Muscle of leg (tissue), 16 donors: ENCODE data around the gene KCNS1. TPM values are rescaled to one million over a fixed set of nuclear protein-coding genes. Genes with fewer than 3 reads are reported as not detected.
"Not testable (repeated sequence)": the region's sequence is repeated elsewhere in the genome, so short reads cannot be mapped to it uniquely, and the experiment has no call there.

ENCODE experiments used
- DNase-seq: peaks from one replicate; pipeline ENCODE4 v3.0.0; 2013
- H3K27ac ChIP-seq: one replicate; pipeline ENCODE4 v1.5.1; 2013; ENCODE audit warnings: mild to moderate bottlenecking, low read length, control low read depth
- H3K27me3 ChIP-seq: one replicate; pipeline ENCODE4 v1.6.1; 2013; ENCODE audit warnings: low read length; ENCODE audit not compliant: control insufficient read depth, insufficient read depth
- H3K36me3 ChIP-seq: one replicate; pipeline ENCODE4 v1.6.1; 2013; ENCODE audit warnings: low read length; ENCODE audit not compliant: control insufficient read depth, insufficient read depth
- H3K4me1 ChIP-seq: one replicate; pipeline ENCODE4 v1.6.1; 2013; ENCODE audit warnings: low read length; ENCODE audit not compliant: control insufficient read depth, insufficient read depth
- H3K4me3 ChIP-seq: one replicate; pipeline ENCODE4 v1.5.1; 2013; ENCODE audit warnings: low read length, control low read depth
- H3K9me3 ChIP-seq: replicated peaks from 2 replicates; pipeline ENCODE4 v1.6.1; 2013; ENCODE audit warnings: low read depth, low read length; ENCODE audit not compliant: control insufficient read depth
- WGBS: methylation state at CpG from one replicate; pipeline ENCODE4 v1.1.5; 2013; ENCODE audit warnings: missing lambda C conversion rate; ENCODE audit not compliant: insufficient coverage; 5-methylcytosine and 5-hydroxymethylcytosine counted together
- long read RNA-seq, 11 donors: transcript quantifications; one replicate each; lab custom pipeline, GENCODE V29; 2026
- polyA plus RNA-seq, 8 donors: library from polyadenylated mRNA; unstranded; fragments of 120-200 nt; gene quantifications; one replicate each; pipeline versions ENCODE4 v1.2.1 to v1.2.3, GENCODE V29; 2013; ENCODE audit warnings: inconsistent platforms in 1 of 8, low replicate concordance in 1 of 8; ENCODE audit not compliant: insufficient read length in 8 of 8, insufficient read depth in 1 of 8
- total RNA-seq: library from RNA; stranded (reverse); fragments of 120-200 nt; gene quantifications from one replicate; pipeline ENCODE4 v1.2.4, GENCODE V29; 2013

The KCNS1 gene, protein sequence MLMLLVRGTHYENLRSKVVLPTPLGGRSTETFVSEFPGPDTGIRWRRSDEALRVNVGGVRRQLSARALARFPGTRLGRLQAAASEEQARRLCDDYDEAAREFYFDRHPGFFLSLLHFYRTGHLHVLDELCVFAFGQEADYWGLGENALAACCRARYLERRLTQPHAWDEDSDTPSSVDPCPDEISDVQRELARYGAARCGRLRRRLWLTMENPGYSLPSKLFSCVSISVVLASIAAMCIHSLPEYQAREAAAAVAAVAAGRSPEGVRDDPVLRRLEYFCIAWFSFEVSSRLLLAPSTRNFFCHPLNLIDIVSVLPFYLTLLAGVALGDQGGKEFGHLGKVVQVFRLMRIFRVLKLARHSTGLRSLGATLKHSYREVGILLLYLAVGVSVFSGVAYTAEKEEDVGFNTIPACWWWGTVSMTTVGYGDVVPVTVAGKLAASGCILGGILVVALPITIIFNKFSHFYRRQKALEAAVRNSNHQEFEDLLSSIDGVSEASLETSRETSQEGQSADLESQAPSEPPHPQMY
- total RNA-seq (0.04 TPM), polyA plus RNA-seq (under 1 TPM; 0.08 to 0.17 (median 0.09) TPM)
- long read RNA-seq, donor 1 = 0 reads
- long read RNA-seq, donor 2 = 0 reads
- long read RNA-seq, donor 3 = 0 reads
- long read RNA-seq, donor 4 = 0 reads
- long read RNA-seq, donor 5 = 0 reads
- long read RNA-seq, donor 6 = 0 reads
- long read RNA-seq, donor 7 = 0 reads
- long read RNA-seq, donor 8 = 0 reads
- long read RNA-seq, donor 9 = 0 reads
- long read RNA-seq, donor 10 = 0 reads
- long read RNA-seq, donor 11 = 0 reads

DNA sequence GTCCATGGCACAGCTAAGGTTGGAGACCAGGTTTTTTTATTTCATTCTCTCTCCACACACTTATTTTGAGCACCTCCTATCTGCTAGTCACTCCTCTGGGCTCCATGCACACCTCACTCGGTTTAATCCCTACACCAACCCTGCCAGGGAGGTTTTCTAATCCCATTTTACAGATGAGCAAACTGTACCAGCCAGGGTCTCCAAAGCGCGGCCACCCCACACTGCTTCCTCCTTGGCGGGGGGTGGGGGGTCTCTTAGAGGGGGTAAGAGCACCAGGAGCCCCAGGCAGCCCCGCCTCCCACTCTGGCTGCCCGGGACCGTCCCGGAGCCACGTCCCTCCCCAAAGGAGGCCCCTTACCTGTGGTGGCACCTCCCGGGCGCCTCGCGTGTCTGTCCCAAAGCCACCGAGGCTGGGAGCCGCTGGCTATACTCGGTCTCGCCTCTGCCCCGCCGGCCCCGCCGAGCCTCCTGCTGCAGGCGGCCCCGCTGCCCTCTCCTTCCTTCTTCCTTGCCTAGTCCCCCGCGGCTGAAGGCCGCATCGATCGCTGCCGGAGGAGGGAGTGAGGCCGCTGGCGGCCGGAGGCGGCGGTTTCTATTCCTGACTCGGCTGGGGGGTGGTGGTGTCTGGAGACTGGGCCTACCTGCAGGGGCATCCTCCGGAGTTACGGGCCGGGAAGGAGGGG, at the start of gene KCNS1:
TSS of gene KCNS1 (minus strand) at position 565 of the 683 bp plus-strand sequence. CDS start 1,891 bp downstream, outside the sequence.
- Histone ChIP-seq H3K4me3 (no peak within 1 kb of the TSS), H3K36me3 (no peaks in the 10 kb centered on the region)

DNA sequence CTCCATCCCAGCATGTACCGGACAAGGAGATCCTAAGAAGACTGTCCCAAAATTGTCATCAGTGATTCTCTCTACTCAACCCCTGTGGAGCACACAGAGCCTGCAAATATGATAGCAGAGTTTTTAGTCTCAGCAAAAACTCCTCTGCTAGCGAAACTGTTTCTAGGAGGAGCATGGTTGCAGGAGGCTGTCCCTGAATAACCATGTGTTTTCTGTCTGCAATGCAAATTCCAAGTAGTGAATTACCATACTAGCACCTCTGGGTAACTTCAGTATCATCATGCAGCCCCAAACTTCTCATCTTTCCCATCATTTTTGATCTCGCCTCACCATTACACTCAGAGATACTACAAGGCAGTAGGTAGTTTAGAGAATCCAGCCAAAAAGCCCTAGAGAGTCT, 48.1 kb upstream of the KCNS1 start:
- Histone ChIP-seq H3K27ac (no peak overlapping the region), H3K36me3 (no peaks in the 10 kb centered on the region)
- WGBS = no CpG with 5 or more reads among the region's 3 CpGs

More for the DNA sequence above, at the start of gene KCNS1:
- under 1% methylated on average over 22 of the region's 38 CpGs for whole genome bisulfite sequencing
- peaks cover 71% of the 10 kb centered on the region for H3K27me3 ChIP-seq
- H3K27ac ChIP-seq = no peak within 1 kb of the TSS
- no peak for DNase-seq
- no peaks in the 10 kb centered on the region for H3K9me3 ChIP-seq
- H3K4me1 ChIP-seq = no peaks in the 10 kb centered on the region

DNA sequence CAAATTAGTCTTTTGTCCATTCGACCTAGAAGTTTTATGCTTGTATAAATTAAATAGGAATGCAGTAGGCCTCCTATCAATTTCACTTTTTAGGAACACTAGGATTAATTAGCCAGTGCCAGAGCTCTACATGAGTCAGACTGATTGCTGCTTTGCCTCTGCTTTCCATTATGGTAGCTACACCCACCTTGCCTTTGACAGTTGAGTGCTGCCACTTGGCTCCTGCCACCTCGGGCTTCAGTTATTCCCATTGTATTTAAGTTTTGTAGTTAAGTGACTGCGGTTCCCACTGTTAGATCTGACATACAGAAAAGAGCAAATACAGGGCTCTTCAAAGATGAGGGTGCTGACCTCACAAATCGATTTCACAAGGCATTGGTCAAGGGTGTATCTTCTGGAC, 39.9 kb upstream of the KCNS1 start:
- Histone ChIP-seq H3K27me3 (peaks cover 3% of the 10 kb centered on the region), H3K36me3 (no peaks in the 10 kb centered on the region), H3K4me1 (no peaks in the 10 kb centered on the region), H3K9me3 (no peaks in the 10 kb centered on the region), H3K4me3 (no peak overlapping the region), H3K27ac (no peak overlapping the region)
- no peak for DNase-seq
- WGBS = no CpG with 5 or more reads among the region's 4 CpGs

More for the DNA sequence above, 48.1 kb upstream of the KCNS1 start:
- no peak for DNase-seq
- Histone ChIP-seq H3K9me3 (no peaks in the 10 kb centered on the region), H3K4me1 (no peaks in the 10 kb centered on the region), H3K27me3 (no peaks in the 10 kb centered on the region), H3K4me3 (no peak overlapping the region)

DNA sequence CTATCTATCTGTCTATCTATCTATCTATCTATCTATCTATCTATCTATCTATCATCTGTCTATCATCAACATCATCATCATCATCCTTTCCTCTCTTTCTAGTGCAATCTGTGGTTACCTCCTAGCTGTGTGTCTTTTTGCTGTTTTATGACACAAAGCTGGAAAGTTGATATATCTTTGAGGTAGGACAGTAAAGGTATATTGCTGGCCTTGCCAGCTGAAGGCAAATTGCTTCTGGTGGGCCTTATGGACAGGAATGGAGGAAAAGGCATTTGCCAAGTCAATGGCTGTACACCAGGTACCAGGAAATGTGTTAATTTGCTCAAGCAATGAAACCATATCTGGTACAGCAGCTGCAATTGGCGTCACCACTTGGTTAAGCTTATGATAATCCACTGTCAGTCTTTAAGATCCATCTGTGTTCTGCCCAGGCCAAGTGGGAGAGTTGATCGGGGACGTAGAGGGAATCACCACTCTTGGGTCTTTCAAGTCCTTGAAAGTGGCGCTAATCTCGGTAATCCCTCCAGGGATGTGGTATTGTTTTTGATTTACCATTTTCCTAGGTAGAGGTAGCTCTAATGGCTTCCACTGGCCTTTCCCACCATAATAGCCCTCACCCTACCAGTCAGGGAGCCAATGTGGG, 38.9 kb upstream of the KCNS1 start:
- H3K9me3 ChIP-seq, DNase-seq, H3K27ac ChIP-seq, H3K36me3 ChIP-seq, H3K4me3 ChIP-seq, H3K4me1 ChIP-seq: not testable (repeated sequence)
- WGBS = 88% methylated on average over 3 of the region's 5 CpGs
- H3K27me3 ChIP-seq = peaks cover 11% of the 10 kb centered on the region

DNA sequence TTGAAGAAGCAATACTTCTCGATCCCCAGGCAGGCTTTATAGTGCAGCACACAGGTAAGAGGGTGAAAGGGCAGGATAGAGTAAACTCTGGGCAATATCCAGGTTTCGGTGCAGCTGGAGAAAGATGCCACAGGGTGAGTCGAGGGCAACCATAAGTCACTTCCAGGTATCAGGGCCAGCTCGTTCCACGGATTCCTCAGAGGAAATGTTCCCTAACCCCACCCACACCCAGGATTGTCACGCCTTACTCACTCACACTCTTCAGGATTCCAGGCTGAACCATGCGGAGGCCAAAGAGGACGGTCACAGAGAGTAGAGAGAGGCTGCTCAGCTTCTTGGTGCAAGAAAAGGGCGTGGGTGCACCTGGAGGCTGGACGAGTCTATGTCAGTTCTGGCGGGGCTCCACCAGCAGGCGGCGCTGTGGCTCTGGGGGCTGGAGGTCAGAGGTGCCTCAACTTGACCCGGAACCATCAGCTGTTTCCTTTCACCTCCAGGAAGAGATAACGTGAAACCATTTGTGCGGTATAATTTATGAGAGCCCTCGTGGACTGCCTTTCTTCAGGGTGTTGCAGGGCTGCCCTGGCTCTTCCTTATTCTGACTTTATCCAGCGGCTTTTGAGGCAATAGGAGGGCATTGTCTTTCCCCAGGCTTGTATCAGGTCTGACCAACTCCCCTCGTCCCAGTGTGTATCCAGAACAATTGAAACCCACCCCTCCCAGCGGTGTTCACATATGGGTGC, 37.8 kb upstream of the KCNS1 start:
- H3K4me1 ChIP-seq = no peaks in the 10 kb centered on the region
- H3K27me3 ChIP-seq = peaks cover 11% of the 10 kb centered on the region
- H3K9me3 ChIP-seq = no peaks in the 10 kb centered on the region
- DNase-seq = no peak
- 22% methylated on average over 12 of the region's 20 CpGs for WGBS
- H3K4me3 ChIP-seq = no peak overlapping the region
- no peak overlapping the region for H3K27ac ChIP-seq
- no peaks in the 10 kb centered on the region for H3K36me3 ChIP-seq

DNA sequence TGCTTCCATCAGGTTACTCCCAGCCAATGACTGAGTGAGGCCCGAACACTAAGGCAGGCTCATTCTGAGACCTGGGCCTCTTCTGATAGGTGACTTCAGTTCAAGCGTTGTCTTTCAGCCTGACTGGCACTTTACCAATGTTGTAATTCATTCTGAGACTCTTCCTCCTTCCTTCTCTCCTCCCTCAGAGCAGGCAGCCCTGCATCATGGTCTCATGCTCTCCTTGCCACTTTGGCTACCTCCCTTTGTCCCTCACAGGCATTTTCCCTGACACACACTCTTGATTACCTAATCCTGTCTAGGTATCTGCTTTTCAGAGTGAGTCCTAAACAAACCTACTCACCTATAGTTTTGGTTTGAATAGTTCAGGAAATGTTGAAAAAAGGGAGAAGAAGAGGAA, 36.0 kb upstream of the KCNS1 start:
- H3K4me3 ChIP-seq = no peak overlapping the region
- peaks cover 11% of the 10 kb centered on the region for H3K27me3 ChIP-seq
- H3K36me3 ChIP-seq = no peaks in the 10 kb centered on the region
- 76% methylated on average over 1 of the region's 2 CpGs for WGBS
- H3K27ac ChIP-seq = no peak overlapping the region
- H3K9me3 ChIP-seq = no peaks in the 10 kb centered on the region
- no peak for DNase-seq
- H3K4me1 ChIP-seq = no peaks in the 10 kb centered on the region

DNA sequence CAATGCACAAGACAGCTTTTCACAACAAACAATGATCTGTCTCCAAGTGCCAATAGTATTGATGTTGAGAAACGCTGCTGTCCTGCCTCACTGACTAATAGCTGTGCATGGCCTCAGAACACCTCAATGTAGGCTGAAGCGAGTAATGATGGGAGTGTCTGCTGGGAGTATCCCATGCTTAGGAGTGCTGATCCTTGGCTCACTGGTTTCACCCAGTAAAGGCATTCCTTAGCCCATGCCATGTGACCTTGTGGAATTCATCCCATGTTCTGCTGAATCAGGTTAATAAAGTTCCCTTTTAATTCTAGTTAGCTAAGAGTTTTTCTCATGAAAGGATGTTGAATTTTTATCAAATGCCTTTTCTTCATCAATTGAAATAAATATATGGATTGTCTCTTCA, 27.2 kb upstream of the KCNS1 start:
- no peak overlapping the region for H3K27ac ChIP-seq

DNA sequence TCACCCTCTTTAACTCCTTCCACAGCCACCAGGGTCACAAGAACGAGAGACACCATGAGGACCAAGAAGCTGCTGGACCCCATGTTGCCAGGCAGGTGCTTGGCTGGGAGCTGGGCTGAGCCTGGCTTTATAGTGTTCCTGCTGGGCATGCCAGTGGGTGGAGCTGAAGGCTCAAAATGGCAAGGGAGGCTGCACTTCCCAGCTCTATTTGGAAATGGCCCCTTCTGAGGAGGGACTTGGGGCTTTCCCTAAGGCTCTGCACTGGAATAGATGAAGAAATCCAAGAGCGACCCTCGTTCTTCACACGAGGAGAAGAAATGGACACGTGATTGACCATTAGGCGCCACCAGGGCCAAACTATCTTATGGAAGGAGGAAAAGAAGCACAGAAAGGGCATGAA, 23.4 kb upstream of the KCNS1 start, which contains the start of gene WFDC12:
TSS of gene WFDC12 (minus strand) at position 101 of the 400 bp plus-strand sequence. CDS start at position 83, 18 bp downstream.
- Histone ChIP-seq H3K4me1 (no peaks in the 10 kb centered on the region), H3K9me3 (no peaks in the 10 kb centered on the region), H3K36me3 (no peaks in the 10 kb centered on the region), H3K4me3 (no peak within 1 kb of the TSS), H3K27me3 (peaks cover 8% of the 10 kb centered on the region), H3K27ac (no peak within 1 kb of the TSS)
- DNase-seq = no peak
- 87% methylated on average over 6 of the region's 6 CpGs for WGBS

More for the DNA sequence above, 27.2 kb upstream of the KCNS1 start:
- Histone ChIP-seq H3K4me3 (no peak overlapping the region), H3K4me1 (no peaks in the 10 kb centered on the region), H3K36me3 (no peaks in the 10 kb centered on the region), H3K9me3 (no peaks in the 10 kb centered on the region), H3K27me3 (peaks cover 8% of the 10 kb centered on the region)
- DNase-seq = no peak
- WGBS = 80% methylated on average over 1 of the region's 2 CpGs

DNA sequence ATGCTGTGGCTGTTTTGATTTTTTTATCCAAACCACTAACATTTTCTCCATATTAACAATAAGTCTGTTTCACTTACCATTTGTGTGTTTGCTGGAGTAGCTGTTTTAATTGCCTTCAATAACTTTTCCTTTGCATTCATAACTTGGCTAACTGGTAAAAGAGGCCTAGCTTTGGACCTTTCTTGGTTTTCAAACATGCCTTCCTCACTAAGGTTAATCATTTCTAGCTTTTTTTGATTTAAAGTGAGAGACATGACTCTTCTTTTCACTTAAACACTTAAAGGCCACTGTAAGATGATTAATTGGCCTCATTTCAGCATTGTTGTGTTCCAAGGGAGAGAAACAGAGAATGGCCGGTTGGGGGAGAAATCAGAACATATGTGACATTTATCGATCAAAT, 20.5 kb upstream of the KCNS1 start:
- Histone ChIP-seq H3K36me3 (no peaks in the 10 kb centered on the region), H3K9me3 (no peaks in the 10 kb centered on the region), H3K4me1 (no peaks in the 10 kb centered on the region), H3K27me3 (peaks cover 8% of the 10 kb centered on the region), H3K4me3 (no peak overlapping the region), H3K27ac (no peak overlapping the region)
- WGBS = no CpG with 5 or more reads among the region's 2 CpGs
- DNase-seq = no peak
